ENCODE measurements around the gene SIGLEC6. TPM values are rescaled to one million over a fixed set of nuclear protein-coding genes. Genes with fewer than 3 reads are reported as not detected.

Gene SIGLEC6
- total RNA-seq, 1 donor from 2014 or later = 28.7 TPM

DNA sequence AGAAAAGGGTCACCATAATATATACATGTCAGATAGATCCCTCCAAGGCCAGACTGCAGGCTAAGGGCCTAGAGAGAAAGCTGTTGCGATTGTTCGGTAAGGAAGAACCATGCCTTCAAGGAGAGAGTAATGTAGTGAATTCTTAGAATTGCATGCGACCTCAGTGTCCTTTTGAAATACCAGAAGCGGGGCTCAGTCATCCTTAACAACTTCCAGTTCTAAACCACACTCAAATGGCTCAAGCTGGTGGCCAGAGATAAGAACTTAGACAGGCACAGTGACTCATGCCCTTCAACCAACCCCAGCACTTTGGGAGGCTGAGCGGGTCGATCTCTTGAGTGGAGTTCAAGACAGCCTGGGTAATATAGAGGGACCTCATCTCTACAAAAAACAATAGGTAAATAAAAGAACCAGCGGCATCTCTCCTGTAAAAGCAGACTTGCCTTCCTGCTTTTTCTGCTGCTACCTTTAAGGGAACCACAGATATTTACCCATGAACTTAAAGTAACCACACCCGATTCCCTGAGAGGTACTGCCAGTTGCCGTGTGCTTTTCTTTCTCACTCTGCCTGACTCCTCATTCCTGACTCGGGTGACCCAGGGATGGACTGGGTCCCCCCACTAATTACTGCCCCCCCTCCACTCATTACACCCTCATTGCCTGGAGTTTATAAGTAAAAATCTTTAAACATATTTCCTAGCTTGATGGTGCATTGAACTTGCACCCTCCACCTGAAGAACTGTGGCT is 15.4 kb upstream of the SIGLEC6 start:
- ChIA-PET CTCF (interaction anchor here (1.4 to 2.9 kb wide), 3 partner anchors 32 to 110 kb away, joined by 3 to 19 read pairs (median 7); no protein-coding TSS in a partner anchor), POLR2A (interaction anchor here (0.8 to 1.1 kb wide), 2 partner anchors 11 to 153 kb away, joined by 3 read pairs; no protein-coding TSS in a partner anchor)
- Mint-ChIP-seq H3K27ac (peak overlapping the region; percentile 82), H3K36me3 (ENCODE audit: low read depth) (no peaks in the 10 kb centered on the region), H3K27me3 (no peaks in the 10 kb centered on the region), H3K9me3 (no peaks in the 10 kb centered on the region), H3K4me1 (peaks cover 92% of the 10 kb centered on the region), H3K4me3 (peak overlapping the region; percentile 42)
- ATAC-seq (ENCODE audit: low read depth) (no peak), DNase-seq (no peak)
- intact Hi-C loops (cut with micrococcal nuclease) = no loop called here
- TF ChIP-seq, protein P1, sequence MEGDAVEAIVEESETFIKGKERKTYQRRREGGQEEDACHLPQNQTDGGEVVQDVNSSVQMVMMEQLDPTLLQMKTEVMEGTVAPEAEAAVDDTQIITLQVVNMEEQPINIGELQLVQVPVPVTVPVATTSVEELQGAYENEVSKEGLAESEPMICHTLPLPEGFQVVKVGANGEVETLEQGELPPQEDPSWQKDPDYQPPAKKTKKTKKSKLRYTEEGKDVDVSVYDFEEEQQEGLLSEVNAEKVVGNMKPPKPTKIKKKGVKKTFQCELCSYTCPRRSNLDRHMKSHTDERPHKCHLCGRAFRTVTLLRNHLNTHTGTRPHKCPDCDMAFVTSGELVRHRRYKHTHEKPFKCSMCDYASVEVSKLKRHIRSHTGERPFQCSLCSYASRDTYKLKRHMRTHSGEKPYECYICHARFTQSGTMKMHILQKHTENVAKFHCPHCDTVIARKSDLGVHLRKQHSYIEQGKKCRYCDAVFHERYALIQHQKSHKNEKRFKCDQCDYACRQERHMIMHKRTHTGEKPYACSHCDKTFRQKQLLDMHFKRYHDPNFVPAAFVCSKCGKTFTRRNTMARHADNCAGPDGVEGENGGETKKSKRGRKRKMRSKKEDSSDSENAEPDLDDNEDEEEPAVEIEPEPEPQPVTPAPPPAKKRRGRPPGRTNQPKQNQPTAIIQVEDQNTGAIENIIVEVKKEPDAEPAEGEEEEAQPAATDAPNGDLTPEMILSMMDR (IDR thresholded peaks at IDR 0.05) = no peak

DNA sequence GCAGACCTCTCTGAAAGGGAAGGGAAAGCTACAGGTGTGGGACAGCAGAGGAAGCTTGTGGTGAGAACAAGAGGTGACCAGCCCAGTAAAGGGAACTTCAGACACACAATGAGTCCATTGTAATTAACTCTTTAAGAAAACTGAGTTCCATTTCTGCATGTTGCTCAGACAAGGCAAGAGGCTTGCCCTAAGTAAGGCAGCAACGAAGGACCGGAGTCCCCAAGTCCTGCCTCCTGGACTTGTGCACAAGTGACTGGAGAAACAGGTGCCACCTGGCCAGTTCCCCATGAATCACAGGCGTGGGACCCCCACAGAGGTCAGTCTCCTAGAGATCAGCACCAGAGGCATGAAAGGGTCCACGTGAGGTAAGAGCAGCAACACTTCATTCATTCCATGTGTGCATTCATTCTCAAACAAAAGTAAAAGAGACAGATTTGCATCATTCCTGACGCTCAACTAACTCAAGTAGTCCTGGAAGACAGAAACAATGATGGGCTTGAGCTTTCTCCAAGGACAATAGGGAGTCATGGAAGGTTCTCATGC is 14.7 kb upstream of the SIGLEC6 start:
- TF ChIP-seq, protein P1 (IDR thresholded peaks at IDR 0.05) = no peak
- intact Hi-C loops (cut with micrococcal nuclease) = no loop called here
- Mint-ChIP-seq H3K36me3 (ENCODE audit: low read depth) (no peaks in the 10 kb centered on the region), H3K27ac (no peak overlapping the region), H3K4me1 (peaks cover 88% of the 10 kb centered on the region), H3K27me3 (no peaks in the 10 kb centered on the region), H3K4me3 (peak overlapping the region; percentile 42), H3K9me3 (no peaks in the 10 kb centered on the region)
- CTCF ChIA-PET = interaction anchor here (1.2 to 1.4 kb wide), 2 partner anchors 31 to 111 kb away, joined by 3 to 4 read pairs; no protein-coding TSS in a partner anchor
- ATAC-seq (ENCODE audit: low read depth) (no peak), DNase-seq (no peak)
- POLR2A ChIA-PET = no interaction called here

DNA sequence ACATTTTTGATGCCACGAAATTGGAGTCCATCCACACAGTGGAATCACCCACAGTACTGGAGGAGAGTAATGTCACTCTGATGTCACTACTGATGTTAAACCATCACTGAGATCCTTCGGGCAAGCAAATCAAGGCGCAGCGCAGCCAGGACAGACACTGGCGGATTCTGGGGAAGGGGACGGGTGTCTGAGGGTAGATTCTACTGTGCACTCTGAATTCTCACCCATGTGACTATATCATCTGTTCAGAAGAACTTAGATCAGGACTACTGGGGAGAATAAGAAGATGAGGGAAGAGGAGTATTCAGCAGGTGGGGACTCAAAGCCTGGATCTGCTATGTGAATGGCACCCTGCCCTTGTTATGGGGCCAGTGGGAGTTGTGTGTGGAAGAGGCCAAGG is 12.6 kb upstream of the SIGLEC6 start:
- ATAC-seq (ENCODE audit: low read depth) (no peak), DNase-seq (no peak)
- POLR2A ChIA-PET = no interaction called here
- TF ChIP-seq, protein P1 (IDR thresholded peaks at IDR 0.05) = no peak
- Mint-ChIP-seq H3K36me3 (ENCODE audit: low read depth) (no peaks in the 10 kb centered on the region), H3K4me1 (peaks cover 68% of the 10 kb centered on the region), H3K27me3 (no peaks in the 10 kb centered on the region), H3K27ac (no peak overlapping the region), H3K4me3 (no peak overlapping the region), H3K9me3 (no peaks in the 10 kb centered on the region)
- intact Hi-C loops (cut with micrococcal nuclease) = no loop called here
- CTCF ChIA-PET = no interaction called here

DNA sequence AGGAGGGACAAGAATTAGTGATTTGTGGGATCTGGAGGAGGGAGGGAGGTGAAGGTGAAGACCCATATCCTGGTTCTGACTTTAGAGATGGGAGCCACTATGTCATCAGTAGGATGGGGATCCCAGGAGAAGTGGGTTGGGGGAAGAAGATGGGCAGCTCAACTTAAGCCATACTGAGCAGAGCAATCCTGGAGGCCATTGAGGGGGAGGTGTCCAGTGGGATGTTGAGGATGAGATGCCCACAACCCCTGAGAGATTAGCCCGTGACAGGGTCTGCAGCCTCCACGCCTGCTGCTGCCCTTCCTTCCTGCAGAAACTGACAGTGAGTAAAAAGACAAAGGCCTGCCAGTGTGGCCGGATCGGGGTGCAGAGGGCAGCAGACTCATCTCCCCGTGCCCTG is 11.2 kb upstream of the SIGLEC6 start:
- Mint-ChIP-seq H3K4me1 (peaks cover 56% of the 10 kb centered on the region), H3K36me3 (ENCODE audit: low read depth) (no peaks in the 10 kb centered on the region), H3K27ac (no peak overlapping the region), H3K9me3 (no peaks in the 10 kb centered on the region), H3K27me3 (no peaks in the 10 kb centered on the region), H3K4me3 (no peak overlapping the region)
- no peak for ATAC-seq (ENCODE audit: low read depth)
- no peak for DNase-seq
- intact Hi-C loops (cut with micrococcal nuclease) = no loop called here
- CTCF ChIA-PET = no interaction called here
- TF ChIP-seq, protein P1 (IDR thresholded peaks at IDR 0.05) = no peak
- POLR2A ChIA-PET = no interaction called here

Measured in activated B cell treated with CpG ODN at 0.5 μM for 24 hours (primary cell).